Cardiac muscle cell (in vitro differentiated cells and primary cell): ENCODE measurements around the gene ENOPH1. TPM values are rescaled to one million over a fixed set of nuclear protein-coding genes. Genes with fewer than 3 reads are reported as not detected.
A peak's percentile ranks its signal among the peaks of the same experiment; 100 is the strongest.

Experiments used
- DNase-seq, 2 donors: peaks; one replicate each; pipeline versions ENCODE4 v3.0.0 to v3.0.0-alpha.2; 2010 to 2017; ENCODE audit warnings: low read depth in 1 of 2, low spot score in 1 of 2
- H3K27ac ChIP-seq: fragments of 200-600 bp; sonication (generic); 2 replicates; pipeline ENCODE4 v1.5.1; 2016
- H3K27me3 ChIP-seq: fragments of 200-600 bp; sonication (generic); 2 replicates; pipeline ENCODE4 v1.6.0; 2016; ENCODE audit warnings: control low read depth
- H3K36me3 ChIP-seq: fragments of 200-600 bp; sonication (generic); 2 replicates; pipeline ENCODE4 v1.5.1; 2016; ENCODE audit warnings: control low read depth
- H3K4me1 ChIP-seq: fragments of 200-600 bp; sonication (generic); 2 replicates; pipeline ENCODE4 v1.8.1; 2017; ENCODE audit warnings: low read depth, mild to moderate bottlenecking, mixed run types
- H3K4me3 ChIP-seq: fragments of 200-600 bp; sonication (generic); 2 replicates; pipeline ENCODE4 v1.5.1; 2016; ENCODE audit warnings: mild to moderate bottlenecking
- H3K9me3 ChIP-seq: fragments of 200-600 bp; sonication (generic); 2 replicates; pipeline ENCODE4 v1.5.1; 2017; ENCODE audit warnings: low read depth, mild to moderate bottlenecking, control low read depth
- polyA plus RNA-seq: library from polyadenylated mRNA; unstranded; fragments of >200 nt; fragmentation: Nextera tagmentation; extraction: Ambion mirVana; gene quantifications from 2 replicates; pipeline ENCODE4 v1.2.1, GENCODE V29; 2016
- total RNA-seq: library from RNA; depleted of rRNA; stranded (reverse); fragments of >200 nt; gene quantifications from 2 replicates; pipeline ENCODE4 v1.2.3, GENCODE V29; 2016
- TF ChIP-seq, protein P1 (sequence below): IDR thresholded peaks from 2 replicates; pipeline ENCODE4 v1.5.1; 2012; ENCODE audit warnings: low read depth, mild to moderate bottlenecking, low read length

Gene ENOPH1
- total and polyA plus RNA-seq, 2 experiments from 2014 or later, result 23.2 to 43.4 TPM

DNA sequence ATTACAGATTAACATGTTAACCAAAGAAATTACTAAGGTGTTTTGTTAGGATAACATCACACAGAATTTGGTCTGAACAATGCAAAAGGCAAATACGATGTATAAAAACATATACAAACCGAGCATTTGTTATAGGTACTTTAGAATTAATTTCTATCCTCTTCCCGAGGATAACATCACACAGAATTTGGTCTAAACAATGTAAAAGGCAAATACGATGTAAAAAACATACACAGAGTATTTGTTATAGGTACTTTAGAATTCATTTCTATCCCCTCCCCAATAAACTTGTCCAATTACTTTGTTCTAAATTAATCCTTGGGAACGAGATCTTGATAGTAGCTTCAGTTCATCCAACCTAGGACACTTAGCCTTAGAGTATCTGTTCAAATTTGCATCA, 7.8 kb upstream of the ENOPH1 start:
- Histone ChIP-seq H3K9me3 (no peaks in the 10 kb centered on the region), H3K4me1 (peaks cover 12% of the 10 kb centered on the region), H3K36me3 (peaks cover 43% of the 10 kb centered on the region), H3K27me3 (no peaks in the 10 kb centered on the region), H3K4me3 (no peak overlapping the region), H3K27ac (no peak overlapping the region)
- DNase-seq, result no peak
- TF ChIP-seq, protein P1, sequence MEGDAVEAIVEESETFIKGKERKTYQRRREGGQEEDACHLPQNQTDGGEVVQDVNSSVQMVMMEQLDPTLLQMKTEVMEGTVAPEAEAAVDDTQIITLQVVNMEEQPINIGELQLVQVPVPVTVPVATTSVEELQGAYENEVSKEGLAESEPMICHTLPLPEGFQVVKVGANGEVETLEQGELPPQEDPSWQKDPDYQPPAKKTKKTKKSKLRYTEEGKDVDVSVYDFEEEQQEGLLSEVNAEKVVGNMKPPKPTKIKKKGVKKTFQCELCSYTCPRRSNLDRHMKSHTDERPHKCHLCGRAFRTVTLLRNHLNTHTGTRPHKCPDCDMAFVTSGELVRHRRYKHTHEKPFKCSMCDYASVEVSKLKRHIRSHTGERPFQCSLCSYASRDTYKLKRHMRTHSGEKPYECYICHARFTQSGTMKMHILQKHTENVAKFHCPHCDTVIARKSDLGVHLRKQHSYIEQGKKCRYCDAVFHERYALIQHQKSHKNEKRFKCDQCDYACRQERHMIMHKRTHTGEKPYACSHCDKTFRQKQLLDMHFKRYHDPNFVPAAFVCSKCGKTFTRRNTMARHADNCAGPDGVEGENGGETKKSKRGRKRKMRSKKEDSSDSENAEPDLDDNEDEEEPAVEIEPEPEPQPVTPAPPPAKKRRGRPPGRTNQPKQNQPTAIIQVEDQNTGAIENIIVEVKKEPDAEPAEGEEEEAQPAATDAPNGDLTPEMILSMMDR, result no peak

DNA sequence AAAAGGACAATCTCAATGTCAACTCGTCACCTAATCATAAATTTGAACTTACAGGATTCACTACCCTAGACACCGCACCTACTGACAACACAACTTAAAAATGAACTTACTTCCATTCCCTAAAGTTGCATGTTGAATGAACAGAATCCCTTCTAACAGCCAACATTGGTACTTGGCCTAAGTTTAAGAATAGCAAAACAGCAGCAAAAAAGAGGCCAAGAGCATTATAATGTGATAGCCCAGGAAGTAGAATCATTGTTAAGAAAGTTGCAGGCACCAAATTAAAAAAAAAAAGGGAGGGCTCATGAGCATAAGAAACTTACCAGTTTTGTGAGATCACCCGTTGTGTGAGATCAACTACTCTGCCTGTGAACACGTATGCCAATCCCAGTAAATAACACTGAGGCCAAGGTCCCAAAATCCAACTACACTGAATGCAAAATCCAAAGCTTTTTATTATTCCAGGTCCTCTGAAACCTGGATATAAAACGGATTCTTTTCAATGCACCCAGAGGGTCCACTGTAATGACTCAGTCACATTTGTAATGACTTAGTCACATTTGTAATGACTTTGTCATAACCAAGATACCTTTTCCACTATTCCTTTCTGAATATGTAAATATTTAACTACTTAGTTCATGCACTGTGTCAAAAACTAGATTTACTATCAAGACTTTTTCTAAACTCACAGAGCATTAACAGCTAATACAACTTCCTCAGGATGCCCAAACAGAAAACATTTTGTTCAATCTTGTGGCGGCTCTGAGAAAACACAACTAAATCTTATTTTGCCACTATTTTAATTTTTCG, 6.9 kb upstream of the ENOPH1 start:
- no peak overlapping the region for H3K4me3 ChIP-seq
- peaks cover 43% of the 10 kb centered on the region for H3K36me3 ChIP-seq
- H3K4me1 ChIP-seq, result peaks cover 13% of the 10 kb centered on the region
- no peaks in the 10 kb centered on the region for H3K27me3 ChIP-seq
- DNase-seq, result no peak
- peak overlapping the region; percentile 46 for H3K27ac ChIP-seq
- H3K9me3 ChIP-seq, result no peaks in the 10 kb centered on the region
- TF ChIP-seq, protein P1, result no peak

DNA sequence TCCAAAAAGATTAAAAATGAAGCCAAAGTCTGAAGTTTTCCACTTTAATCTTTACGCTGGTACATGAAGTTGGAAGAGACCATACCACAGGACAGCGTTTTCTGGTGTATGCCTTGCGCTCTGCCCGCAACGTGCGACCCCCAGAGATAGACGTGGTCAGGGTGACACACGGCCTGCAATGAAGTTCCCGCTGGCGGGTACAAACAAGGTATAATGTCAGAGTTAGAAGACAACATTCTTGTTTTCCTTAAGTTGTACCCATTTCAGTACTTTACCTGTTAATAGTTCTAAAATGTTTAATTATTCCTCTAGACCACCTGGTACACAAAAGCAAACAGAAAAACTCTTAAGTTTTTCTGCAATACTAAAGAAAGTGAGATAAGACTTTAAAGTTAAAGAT, 4.9 kb upstream of the ENOPH1 start:
- no peak overlapping the region for H3K4me3 ChIP-seq
- no peak for DNase-seq
- H3K27ac ChIP-seq, result no peak overlapping the region
- TF ChIP-seq, protein P1, result no peak
- peaks cover 43% of the 10 kb centered on the region for H3K36me3 ChIP-seq
- H3K4me1 ChIP-seq, result peaks cover 13% of the 10 kb centered on the region
- H3K27me3 ChIP-seq, result no peaks in the 10 kb centered on the region
- H3K9me3 ChIP-seq, result no peaks in the 10 kb centered on the region

DNA sequence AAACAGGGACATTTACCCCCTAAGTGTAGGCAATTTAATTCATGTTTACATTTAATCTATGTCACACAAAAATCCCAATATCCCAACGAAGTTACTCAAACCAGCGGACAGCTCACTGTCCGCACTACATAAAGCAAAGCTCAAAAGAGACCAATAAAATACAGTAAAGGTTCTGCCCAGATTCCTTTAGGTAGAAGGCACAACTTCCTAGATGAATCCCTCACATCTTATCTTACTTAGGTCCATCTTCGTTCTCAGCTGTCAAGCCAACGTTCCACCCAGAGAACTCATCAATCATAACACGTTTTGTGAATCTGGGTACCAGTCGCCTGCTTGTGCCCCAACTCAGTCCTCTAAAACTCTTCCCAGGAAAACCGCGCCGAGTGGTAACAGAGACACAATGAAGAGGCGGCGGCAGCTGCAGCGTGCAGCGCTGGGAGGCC, 1.8 kb upstream of the ENOPH1 start:
- DNase-seq, result no peak
- TF ChIP-seq, protein P1, result no peak
- H3K27me3 ChIP-seq, result no peaks in the 10 kb centered on the region
- peak overlapping the region; percentile 97 for H3K27ac ChIP-seq
- peaks cover 13% of the 10 kb centered on the region for H3K4me1 ChIP-seq
- peak overlapping the region; percentile 95 for H3K4me3 ChIP-seq
- H3K9me3 ChIP-seq, result no peaks in the 10 kb centered on the region
- peaks cover 37% of the 10 kb centered on the region for H3K36me3 ChIP-seq

DNA sequence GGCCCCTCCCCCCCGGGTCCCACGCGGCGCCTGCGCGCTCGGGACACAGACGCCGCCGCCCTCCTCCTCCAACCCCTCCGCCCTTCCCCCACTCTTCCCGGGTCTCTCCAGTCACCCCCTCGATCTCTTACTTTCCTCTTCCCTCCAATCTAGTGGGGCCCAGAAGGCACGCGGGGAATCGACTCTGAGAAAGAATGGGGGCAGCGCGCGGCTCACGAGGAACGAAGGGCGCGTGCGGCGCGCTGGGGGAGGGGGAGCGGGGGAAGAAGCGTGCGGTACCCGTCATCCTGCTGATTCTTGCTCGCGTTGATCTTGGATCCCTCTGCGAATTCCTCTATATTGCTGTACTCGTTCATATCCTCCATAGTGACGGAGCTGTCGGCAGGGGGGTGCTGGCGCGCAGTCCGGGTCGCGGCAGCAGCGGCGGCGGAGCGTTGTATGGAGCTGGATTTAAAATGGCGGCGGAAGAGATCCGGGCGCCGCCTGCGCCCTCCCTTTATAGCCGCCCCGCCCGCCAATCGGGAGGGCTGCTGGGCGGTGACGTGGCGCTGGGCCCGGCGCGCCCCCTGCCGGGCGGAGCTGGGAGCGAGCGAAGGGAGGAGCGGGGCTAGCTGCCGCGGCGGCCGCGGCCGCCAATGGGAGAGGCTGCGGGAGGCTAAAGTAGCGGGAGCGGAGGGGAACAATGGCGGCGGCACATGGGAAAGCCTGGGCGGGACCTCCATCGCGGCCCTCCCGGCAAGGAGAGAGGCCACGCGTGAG, 1.2 kb upstream of the ENOPH1 start:
- TF ChIP-seq, protein P1, result peak; percentile 78
- Histone ChIP-seq H3K36me3 (peaks cover 32% of the 10 kb centered on the region), H3K27me3 (no peaks in the 10 kb centered on the region), H3K4me1 (peaks cover 13% of the 10 kb centered on the region), H3K4me3 (peak overlapping the region; percentile 95), H3K9me3 (no peaks in the 10 kb centered on the region), H3K27ac (peak overlapping the region; percentile 97)
- peak; percentile 93 to 96 for DNase-seq
